PC-3 (cell line): Measurements from ENCODE around the gene TRIM28. TPM values are rescaled to one million over a fixed set of nuclear protein-coding genes. Genes with fewer than 3 reads are reported as not detected.
A peak's percentile ranks its signal among the peaks of the same experiment; 100 is the strongest.

ENCODE experiments used
- ATAC-seq: fragments of 200-7000 bp; cut with Tn5 transposase; 2 replicates; pipeline ENCODE4 v1.9.1; 2020; ENCODE audit warnings: mild to moderate bottlenecking, moderate library complexity
- BruUV-seq: library from RNA; stranded (reverse); fragments of 400-500 nt; replicated peaks from 2 replicates; lab custom pipeline; 2021; lab: Mats Ljungman, UMichigan
- CTCF ChIA-PET: fragments of 300-600 bp; sonication (Branson Sonifier 250); formaldehyde crosslinking; loops from one replicate; lab custom pipeline; 2022; ENCODE audit warnings: antibody characterized with exemption; lab: Charles Lee
- POLR2A ChIA-PET: fragments of 300-600 bp; sonication (Branson Sonifier 250); formaldehyde crosslinking; loops from one replicate; lab custom pipeline; 2022; ENCODE audit warnings: antibody characterized with exemption; ENCODE audit not compliant: unreplicated experiment; lab: Charles Lee
- DNase-seq: peaks from one replicate; pipeline ENCODE4 v3.0.0-alpha.2; 2015
- H2AFZ ChIP-seq: fragments of 300-600 bp; sonication (generic); 2 replicates; pipeline ENCODE4 v1.6.0; 2016; ENCODE audit warnings: antibody characterized with exemption, low read length
- H3F3A ChIP-seq: fragments of 300-600 bp; sonication (generic); one replicate; pipeline ENCODE4 v1.6.0; 2017; ENCODE audit warnings: antibody characterized with exemption, low read length, control low read depth, mild to moderate bottlenecking; ENCODE audit not compliant: unreplicated experiment
- H3K27ac ChIP-seq: fragments of 300-600 bp; sonication (generic); 2 replicates; pipeline ENCODE4 v1.5.1; 2016; ENCODE audit warnings: mild to moderate bottlenecking, low read length
- H3K27me3 ChIP-seq: fragments of 300-600 bp; sonication (generic); 2 replicates; pipeline ENCODE4 v1.6.1; 2016; ENCODE audit warnings: low read length, mixed read lengths
- H3K36me3 ChIP-seq: fragments of 300-600 bp; sonication (generic); 2 replicates; pipeline ENCODE4 v1.6.1; 2016; ENCODE audit warnings: low read depth, mixed run types, low read length, mixed read lengths
- H3K4me1 ChIP-seq: fragments of 300-600 bp; sonication (generic); 2 replicates; pipeline ENCODE4 v1.5.1; 2016; ENCODE audit warnings: low read length; ENCODE audit not compliant: insufficient read depth
- H3K4me2 ChIP-seq: fragments of 300-600 bp; sonication (generic); 2 replicates; pipeline ENCODE4 v1.6.0; 2016; ENCODE audit warnings: low read length
- H3K4me3 ChIP-seq: fragments of 300-600 bp; sonication (generic); 2 replicates; pipeline ENCODE4 v1.5.1; 2016; ENCODE audit warnings: mild to moderate bottlenecking, low read length, mixed read lengths
- H3K79me2 ChIP-seq: fragments of 300-600 bp; sonication (generic); 2 replicates; pipeline ENCODE4 v1.6.1; 2017; ENCODE audit warnings: low read length, mixed read lengths
- H3K9ac ChIP-seq: fragments of 300-600 bp; sonication (generic); 2 replicates; pipeline ENCODE4 v1.6.0; 2016; ENCODE audit warnings: mild to moderate bottlenecking, low read length
- H3K9me2 ChIP-seq: fragments of 300-600 bp; sonication (generic); replicated peaks from 2 replicates; pipeline ENCODE4 v1.6.1; 2016; ENCODE audit warnings: mixed run types, low read length, mixed read lengths
- H3K9me3 ChIP-seq: fragments of 300-600 bp; sonication (generic); 2 replicates; pipeline ENCODE4 v1.6.1; 2016; ENCODE audit warnings: low read length, mixed read lengths
- H4K20me1 ChIP-seq: fragments of 300-600 bp; sonication (generic); 2 replicates; pipeline ENCODE4 v1.6.1; 2016; ENCODE audit warnings: low read length, mixed read lengths
- CTCF ChIP-seq: fragments of 300-600 bp; sonication (generic); conservative IDR thresholded peaks from 2 replicates; pipeline ENCODE4 v1.5.1; 2017; ENCODE audit warnings: antibody characterized with exemption, low read depth, mild to moderate bottlenecking, low read length
- EZH2 ChIP-seq: fragments of 300-600 bp; sonication (generic); IDR thresholded peaks from one replicate; pipeline ENCODE4 v1.6.1; 2017; ENCODE audit warnings: antibody characterized with exemption, mild to moderate bottlenecking, low read length; ENCODE audit not compliant: unreplicated experiment
- EZH2phosphoT487 ChIP-seq: fragments of 300-600 bp; sonication (generic); IDR thresholded peaks from 2 replicates; pipeline ENCODE4 v1.6.1; 2018; ENCODE audit warnings: mild to moderate bottlenecking, antibody characterized with exemption, low read length, borderline replicate concordance
- intact Hi-C: fragments of 100-400 bp; cut with micrococcal nuclease; formaldehyde crosslinking; loops from 2 replicates; pipeline ENCODE4 v1.9.0; 2023
- total RNA-seq: library from RNA; depleted of rRNA; stranded (reverse); fragments of >200 nt; gene quantifications from 2 replicates; pipeline ENCODE4 v1.2.3, GENCODE V29; 2014

Gene TRIM28
- total RNA-seq, 1 experiment from 2014 or later, result 1,169 TPM

GRCh38 chr19:58556622-58557220 is 12.9 kb downstream of the TRIM28 start:
- intact Hi-C loops, result no loop called here
- CTCF ChIA-PET, result no interaction called here
- no TSS peak for BruUV-seq
- Histone ChIP-seq H3K4me2 (peak overlapping the region; percentile 94), H3K9me2 (no peaks in the 10 kb centered on the region), H2AFZ (no peak overlapping the region), H3K27me3 (no peaks in the 10 kb centered on the region), H3K4me1 (peaks cover 43% of the 10 kb centered on the region), H3K4me3 (peak overlapping the region; percentile 95), H3K9ac (peak overlapping the region; percentile 98), H3F3A (peaks cover 8% of the 10 kb centered on the region), H3K79me2 (peaks cover 33% of the 10 kb centered on the region), H3K36me3 (peaks cover 17% of the 10 kb centered on the region), H3K27ac (no peak overlapping the region), H3K9me3 (no peaks in the 10 kb centered on the region), H4K20me1 (no peaks in the 10 kb centered on the region)
- no peak for TF ChIP-seq EZH2
- no peak for TF ChIP-seq EZH2phosphoT487
- TF ChIP-seq CTCF, result no peak
- ATAC-seq (no peak), DNase-seq (no peak)
- POLR2A ChIA-PET, result no interaction called here

- ChIA-PET POLR2A (interaction anchor here (0.9 kb wide), 1 partner anchor 14 kb away, joined by 4 read pairs; the partner anchor contains the start of gene TRIM28), CTCF (no interaction called here)
- H3K9me3 ChIP-seq, result no peaks in the 10 kb centered on the region
- H3K9ac ChIP-seq, result peak overlapping the region; percentile 98
- no peaks in the 10 kb centered on the region for H3K9me2 ChIP-seq
- no peak overlapping the region for H2AFZ ChIP-seq
- DNase-seq (no peak), ATAC-seq (no peak)
- no peaks in the 10 kb centered on the region for H4K20me1 ChIP-seq
- no peak for TF ChIP-seq EZH2
- no peak for TF ChIP-seq CTCF
- TF ChIP-seq EZH2phosphoT487, result no peak
- H3K4me2 ChIP-seq, result peak overlapping the region; percentile 94
- H3K27ac ChIP-seq, result peak overlapping the region; percentile 17; the same call in 1 of the 2 replicates
- H3K27me3 ChIP-seq, result no peaks in the 10 kb centered on the region
- H3K79me2 ChIP-seq, result peaks cover 33% of the 10 kb centered on the region
- intact Hi-C loops, result loop anchor here (2.0 kb wide), 1 partner anchor 15 kb away; the partner anchor contains the start of gene MZF1
- no TSS peak for BruUV-seq
- peaks cover 50% of the 10 kb centered on the region for H3K4me1 ChIP-seq
- H3K36me3 ChIP-seq, result peaks cover 11% of the 10 kb centered on the region
- peak overlapping the region; percentile 95 for H3K4me3 ChIP-seq
- H3F3A ChIP-seq, result peaks cover 8% of the 10 kb centered on the region
These were observed 13.6 kb downstream of the TRIM28 start for GRCh38 chr19:58557221-58558065.
